LNCaP clone FGC (cell line): ENCODE results near the gene CLEC10A.

Experiments used
- DNase-seq: peaks from one replicate; pipeline ENCODE4 v3.0.0-alpha.2; 2011; ENCODE audit warnings: low read depth
- H3K4me3 ChIP-seq: 2 replicates; pipeline ENCODE4 v1.5.1; 2011; ENCODE audit warnings: mild to moderate bottlenecking, low read depth, low read length, control low read depth
- CTCF ChIP-seq: IDR thresholded peaks from 2 replicates; pipeline ENCODE4 v1.5.1; 2012; ENCODE audit warnings: mild to moderate bottlenecking; ENCODE audit not compliant: control insufficient read depth, insufficient read depth; ENCODE audit errors: extremely low read depth

The CLEC10A gene

GRCh38 chr17:7029096-7029495, 51.0 kb downstream of the CLEC10A start:
- no peak for TF ChIP-seq CTCF
- H3K4me3 ChIP-seq: no peak overlapping the region
- DNase-seq: no peak

GRCh38 chr17:7027335-7027734, 52.7 kb downstream of the CLEC10A start:
- no peak for DNase-seq
- no peak overlapping the region for H3K4me3 ChIP-seq
- no peak for TF ChIP-seq CTCF

GRCh38 chr17:7026471-7027115, 53.5 kb downstream of the CLEC10A start:
- DNase-seq: no peak
- H3K4me3 ChIP-seq: no peak overlapping the region
- TF ChIP-seq CTCF: no peak

GRCh38 chr17:7025245-7025644, 54.8 kb downstream of the CLEC10A start:
- H3K4me3 ChIP-seq: no peak overlapping the region
- no peak for TF ChIP-seq CTCF
- no peak for DNase-seq
